DND-41 (cell line): ENCODE data around the gene RANBP9.

Source experiments
- ATAC-seq: fragments of 200-7000 bp; cut with Tn5 transposase; 3 replicates; pipeline ENCODE4 v1.9.1; 2021; ENCODE audit warnings: low read depth; ENCODE audit not compliant: insufficient read depth
- DNase-seq: peaks from one replicate; pipeline ENCODE4 v3.0.0-alpha.2; 2020
- H2AFZ ChIP-seq: 2 replicates; pipeline ENCODE4 v1.6.0; 2012; ENCODE audit warnings: low read depth, low read length
- H3K27ac ChIP-seq: 2 replicates; pipeline ENCODE4 v1.5.1; 2012; ENCODE audit warnings: low read length, inconsistent platforms
- H3K27me3 ChIP-seq: fragments of 200-600 bp; sonication (generic); 2 replicates; pipeline ENCODE4 v1.6.0; 2012; ENCODE audit warnings: low read length, mild to moderate bottlenecking, inconsistent platforms; ENCODE audit not compliant: insufficient read depth, poor library complexity
- H3K36me3 ChIP-seq: 2 replicates; pipeline ENCODE4 v1.5.1; 2012; ENCODE audit warnings: low read length, inconsistent platforms; ENCODE audit not compliant: insufficient read depth
- H3K4me1 ChIP-seq: 2 replicates; pipeline ENCODE4 v1.5.1; 2012; ENCODE audit warnings: mild to moderate bottlenecking, low read length; ENCODE audit not compliant: insufficient read depth
- H3K4me2 ChIP-seq: 2 replicates; pipeline ENCODE4 v1.6.0; 2012; ENCODE audit warnings: mild to moderate bottlenecking, moderate library complexity, low read length, inconsistent platforms; ENCODE audit not compliant: insufficient read depth
- H3K4me3 ChIP-seq, 2 experiments: fragments of 200-600 bp in 1 of 2; shearing (Covaris generic) in 1 of 2; 2 replicates each; pipeline ENCODE4 v1.5.1; 2012 to 2016; ENCODE audit warnings: inconsistent platforms in 2 of 2, low read length in 2 of 2, mild to moderate bottlenecking in 2 of 2, low read depth in 1 of 2, moderate library complexity in 1 of 2
- H3K79me2 ChIP-seq: 2 replicates; pipeline ENCODE4 v1.6.0; 2012; ENCODE audit warnings: low read length, inconsistent platforms; ENCODE audit not compliant: insufficient read depth
- H3K9ac ChIP-seq: 2 replicates; pipeline ENCODE4 v1.6.0; 2012; ENCODE audit warnings: low read depth, mild to moderate bottlenecking, inconsistent platforms, low read length, moderate library complexity
- H3K9me3 ChIP-seq: 2 replicates; pipeline ENCODE4 v1.5.1; 2012; ENCODE audit warnings: low read length, moderate library complexity, mild to moderate bottlenecking, inconsistent platforms; ENCODE audit not compliant: insufficient read depth, severe bottlenecking
- H4K20me1 ChIP-seq: 2 replicates; pipeline ENCODE4 v1.6.0; 2012; ENCODE audit warnings: low read length; ENCODE audit not compliant: insufficient read depth
- CTCF ChIP-seq: IDR thresholded peaks from 2 replicates; pipeline ENCODE4 v1.5.1; 2012; ENCODE audit warnings: borderline replicate concordance, low read length, moderate library complexity, mild to moderate bottlenecking; ENCODE audit not compliant: poor library complexity, severe bottlenecking; ENCODE audit errors: extremely low read depth
- EZH2 ChIP-seq: IDR thresholded peaks from 3 replicates; pipeline ENCODE4 v1.6.1; 2012; ENCODE audit warnings: borderline replicate concordance, low read depth, mild to moderate bottlenecking, moderate library complexity, low read length, inconsistent platforms; ENCODE audit not compliant: severe bottlenecking

RANBP9 gene

GRCh38 chr6:13694562-13694961 lies 17.1 kb downstream of the RANBP9 start:
- H3K4me2 ChIP-seq: no peak overlapping the region
- no peak overlapping the region for H3K4me3 ChIP-seq
- TF ChIP-seq CTCF (no peak), EZH2 (no peak)
- peaks cover 52% of the 10 kb centered on the region; the same call in 1 of the 2 replicates for H4K20me1 ChIP-seq
- H2AFZ ChIP-seq: no peak overlapping the region
- no peak overlapping the region; the same call in 1 of the 2 replicates for H3K27ac ChIP-seq
- no peaks in the 10 kb centered on the region for H3K27me3 ChIP-seq
- no peak for DNase-seq
- H3K4me1 ChIP-seq: no peaks in the 10 kb centered on the region
- ATAC-seq: no peak
- H3K9ac ChIP-seq: no peak overlapping the region
- peaks cover 69% of the 10 kb centered on the region for H3K36me3 ChIP-seq
- peaks cover 96% of the 10 kb centered on the region for H3K79me2 ChIP-seq
- H3K9me3 ChIP-seq: no peaks in the 10 kb centered on the region

- Histone ChIP-seq H3K9me3 (no peaks in the 10 kb centered on the region), H3K9ac (no peak overlapping the region), H3K27ac (peak overlapping the region; percentile 13; the same call in 1 of the 2 replicates), H3K4me1 (no peaks in the 10 kb centered on the region), H3K4me2 (no peak overlapping the region), H3K36me3 (peaks cover 80% of the 10 kb centered on the region), H3K4me3 (no peak overlapping the region), H3K79me2 (peaks cover 96% of the 10 kb centered on the region), H2AFZ (no peak overlapping the region), H3K27me3 (no peaks in the 10 kb centered on the region), H4K20me1 (peaks cover 56% of the 10 kb centered on the region; the same call in 1 of the 2 replicates)
- DNase-seq (no peak), ATAC-seq (no peak)
- TF ChIP-seq EZH2 (no peak), CTCF (no peak)
Observed at GRCh38 chr6:13689511-13690256, 22.0 kb downstream of the RANBP9 start.

GRCh38 chr6:13688692-13689196 lies 22.9 kb downstream of the RANBP9 start:
- Histone ChIP-seq H3K9me3 (no peaks in the 10 kb centered on the region), H3K4me2 (no peak overlapping the region), H3K36me3 (peaks cover 80% of the 10 kb centered on the region), H3K4me1 (peaks cover 7% of the 10 kb centered on the region), H3K4me3 (no peak overlapping the region), H2AFZ (no peak overlapping the region), H3K79me2 (peaks cover 97% of the 10 kb centered on the region), H4K20me1 (peaks cover 50% of the 10 kb centered on the region; the same call in 1 of the 2 replicates), H3K27ac (no peak overlapping the region), H3K27me3 (no peaks in the 10 kb centered on the region), H3K9ac (no peak overlapping the region)
- ATAC-seq (no peak), DNase-seq (no peak)
- no peak for TF ChIP-seq CTCF
